AG09309 (cell line): ENCODE results near the gene EIF3F.

ENCODE experiments used
- DNase-seq: peaks from one replicate; pipeline ENCODE4 v3.0.0-alpha.2; 2010; ENCODE audit warnings: low read depth
- H3K4me3 ChIP-seq: 2 replicates; pipeline ENCODE4 v1.5.1; 2011; ENCODE audit warnings: mild to moderate bottlenecking, low read depth, low read length, moderate library complexity; ENCODE audit not compliant: control insufficient read depth
- TF ChIP-seq, protein P1 (sequence below): IDR thresholded peaks from 2 replicates; pipeline ENCODE4 v1.5.1; 2011; ENCODE audit warnings: mild to moderate bottlenecking, low read depth, low read length, inconsistent platforms; ENCODE audit not compliant: insufficient read depth, control insufficient read depth; ENCODE audit errors: missing control alignments

Gene EIF3F

DNA sequence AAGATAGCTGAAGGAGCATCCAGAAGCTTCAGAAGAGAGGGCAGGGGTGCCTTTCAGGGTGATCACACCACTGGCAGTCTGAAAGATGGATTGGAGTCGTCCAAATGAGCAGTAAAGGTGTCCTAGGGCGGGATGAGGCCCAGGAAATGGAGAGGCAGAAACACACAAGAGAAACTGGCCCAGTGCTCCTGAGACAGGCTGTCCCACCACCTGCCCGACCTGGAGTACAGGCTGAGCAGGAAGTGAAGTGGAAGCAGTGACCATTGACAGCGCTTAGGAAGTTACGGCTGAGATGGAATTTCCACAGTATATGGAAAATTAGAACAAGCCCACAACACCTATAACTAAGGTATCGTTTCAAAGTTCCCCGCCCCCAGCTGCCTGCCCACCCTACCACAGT, 16.1 kb downstream of the EIF3F start:
- TF ChIP-seq, protein P1, sequence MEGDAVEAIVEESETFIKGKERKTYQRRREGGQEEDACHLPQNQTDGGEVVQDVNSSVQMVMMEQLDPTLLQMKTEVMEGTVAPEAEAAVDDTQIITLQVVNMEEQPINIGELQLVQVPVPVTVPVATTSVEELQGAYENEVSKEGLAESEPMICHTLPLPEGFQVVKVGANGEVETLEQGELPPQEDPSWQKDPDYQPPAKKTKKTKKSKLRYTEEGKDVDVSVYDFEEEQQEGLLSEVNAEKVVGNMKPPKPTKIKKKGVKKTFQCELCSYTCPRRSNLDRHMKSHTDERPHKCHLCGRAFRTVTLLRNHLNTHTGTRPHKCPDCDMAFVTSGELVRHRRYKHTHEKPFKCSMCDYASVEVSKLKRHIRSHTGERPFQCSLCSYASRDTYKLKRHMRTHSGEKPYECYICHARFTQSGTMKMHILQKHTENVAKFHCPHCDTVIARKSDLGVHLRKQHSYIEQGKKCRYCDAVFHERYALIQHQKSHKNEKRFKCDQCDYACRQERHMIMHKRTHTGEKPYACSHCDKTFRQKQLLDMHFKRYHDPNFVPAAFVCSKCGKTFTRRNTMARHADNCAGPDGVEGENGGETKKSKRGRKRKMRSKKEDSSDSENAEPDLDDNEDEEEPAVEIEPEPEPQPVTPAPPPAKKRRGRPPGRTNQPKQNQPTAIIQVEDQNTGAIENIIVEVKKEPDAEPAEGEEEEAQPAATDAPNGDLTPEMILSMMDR: no peak
- no peak for DNase-seq
- no peak overlapping the region for H3K4me3 ChIP-seq

DNA sequence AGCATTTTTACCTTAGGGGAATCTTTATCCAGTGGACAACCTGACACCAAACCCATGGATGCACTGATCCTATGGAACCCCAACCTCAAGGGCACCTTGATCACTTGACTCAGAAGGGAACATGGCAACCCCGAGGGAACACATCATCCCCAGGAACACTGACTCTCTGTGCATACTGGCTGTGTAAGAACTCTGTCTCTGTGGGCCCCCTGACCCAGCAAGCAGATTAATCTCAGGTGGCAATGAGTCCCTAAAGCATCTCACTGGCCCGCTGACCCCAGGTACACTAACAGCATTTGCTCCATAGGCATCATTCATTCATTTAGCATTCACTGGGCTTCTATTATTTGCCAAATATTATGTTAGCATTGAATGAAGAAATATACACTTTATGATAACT, 16.9 kb downstream of the EIF3F start:
- TF ChIP-seq, protein P1: no peak
- no peak for DNase-seq
- no peak overlapping the region for H3K4me3 ChIP-seq

DNA sequence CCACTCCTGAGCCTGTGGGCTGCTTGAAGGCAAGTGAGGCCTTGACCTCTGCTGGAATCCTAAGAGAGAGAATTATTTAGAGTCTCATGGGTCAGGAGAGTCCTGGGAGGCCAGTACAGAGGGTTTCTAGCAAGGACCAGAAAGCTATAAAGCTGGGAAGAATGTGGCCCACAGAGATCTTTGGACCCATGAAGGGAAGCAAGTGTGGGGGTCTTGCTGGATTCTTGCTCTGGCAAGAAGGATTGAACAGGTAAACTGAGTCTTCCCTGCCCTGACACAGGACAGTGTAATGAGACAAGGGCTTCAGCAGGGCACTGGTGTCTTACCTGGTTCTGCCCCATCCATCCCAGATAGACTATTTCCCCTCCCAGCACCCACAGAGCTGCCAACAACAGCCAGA, 18.4 kb downstream of the EIF3F start:
- TF ChIP-seq, protein P1: no peak
- DNase-seq: no peak
- H3K4me3 ChIP-seq: no peak overlapping the region

DNA sequence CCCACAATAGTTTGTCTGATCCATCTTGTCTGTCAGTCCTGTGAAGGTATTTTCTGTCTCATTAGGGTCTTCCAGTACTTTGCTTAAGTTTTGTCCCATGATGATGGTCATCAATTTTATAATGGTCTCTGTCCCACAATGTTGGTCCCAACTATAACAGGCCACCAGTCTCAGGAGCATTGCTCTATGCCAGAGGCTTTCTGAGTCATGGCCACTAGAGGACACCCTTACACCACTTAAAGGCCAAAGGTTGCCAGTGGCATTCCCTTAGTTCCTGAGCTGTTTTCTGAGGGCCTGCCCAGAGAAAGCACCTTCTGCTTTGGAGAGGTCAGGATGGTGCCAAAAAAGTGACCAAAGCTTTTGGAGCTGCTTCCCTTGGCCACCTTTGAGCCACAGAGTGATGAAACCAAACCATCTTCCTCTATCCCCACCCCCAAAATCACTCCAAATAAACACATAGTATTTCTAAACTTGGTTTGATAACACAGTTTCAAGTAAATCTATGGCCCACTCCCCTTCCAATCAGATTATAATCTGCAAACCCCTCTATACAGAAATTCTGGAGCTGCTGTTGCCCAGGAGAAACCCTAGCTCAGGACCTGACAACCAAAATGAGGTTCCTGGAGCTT, 19.3 kb downstream of the EIF3F start:
- no peak overlapping the region for H3K4me3 ChIP-seq
- peak; percentile 33 for DNase-seq
- TF ChIP-seq, protein P1: peak; percentile 95

DNA sequence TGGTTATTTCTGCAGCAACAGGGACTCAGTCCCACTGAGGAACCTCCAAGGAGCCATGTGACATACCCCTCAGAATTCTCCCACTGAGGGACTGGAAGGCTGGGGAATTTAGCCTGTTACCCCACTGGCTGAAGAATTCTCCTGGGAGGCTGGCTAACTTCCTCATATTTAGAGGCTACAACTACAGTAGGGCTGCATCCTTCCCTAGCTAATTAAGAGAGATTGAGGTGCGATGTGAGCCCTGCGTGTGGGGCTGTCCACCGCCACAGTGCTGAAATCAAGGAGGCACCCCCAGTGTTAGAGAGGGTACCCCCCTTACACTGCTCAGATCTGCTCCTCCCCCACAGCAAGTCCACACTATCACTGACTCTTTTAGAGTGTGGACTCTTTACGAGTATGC, 21.1 kb downstream of the EIF3F start:
- TF ChIP-seq, protein P1: no peak
- H3K4me3 ChIP-seq: no peak overlapping the region
- DNase-seq: no peak

DNA sequence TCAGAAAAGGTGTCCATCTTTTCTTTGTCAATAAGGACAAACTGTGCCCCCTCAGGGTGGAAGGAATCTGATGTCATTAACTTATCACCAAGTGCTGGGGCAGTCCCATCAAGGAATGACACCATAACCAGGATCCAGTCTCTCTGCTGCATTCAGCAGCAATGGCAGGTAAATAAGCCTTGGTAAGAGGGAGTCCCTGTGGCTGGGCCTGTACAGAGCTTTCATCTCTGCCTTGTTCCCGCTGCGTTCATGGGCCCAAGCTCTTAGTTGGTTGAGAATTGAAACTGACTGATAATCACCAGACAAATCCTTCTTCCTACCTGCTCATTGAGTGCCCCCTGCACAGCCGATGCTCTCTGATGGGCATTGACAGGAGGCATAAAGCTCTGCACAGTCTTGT, 22.7 kb downstream of the EIF3F start:
- no peak for DNase-seq
- H3K4me3 ChIP-seq: no peak overlapping the region
- TF ChIP-seq, protein P1: no peak

DNA sequence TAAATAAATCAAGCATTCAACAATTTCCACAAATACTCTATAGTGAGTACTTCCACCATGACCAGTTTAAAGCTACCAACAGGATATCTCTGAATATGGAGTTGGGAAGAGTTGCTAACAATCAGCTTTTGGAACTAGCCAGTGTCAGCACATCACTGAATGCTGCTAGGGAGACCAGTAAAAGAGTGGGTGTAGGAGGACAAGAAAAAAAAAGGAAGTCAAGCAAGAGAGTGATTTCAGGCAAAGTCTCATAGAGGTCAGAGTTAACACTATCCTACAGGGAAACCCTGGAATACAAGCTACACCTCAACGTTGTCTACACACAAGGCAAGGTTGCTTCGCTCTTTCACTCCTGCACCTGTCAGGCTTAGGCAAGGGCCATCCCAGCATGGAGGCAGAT, 24.2 kb downstream of the EIF3F start:
- TF ChIP-seq, protein P1: no peak
- no peak for DNase-seq

More for the DNA sequence above, 24.2 kb downstream of the EIF3F start:
- H3K4me3 ChIP-seq: no peak overlapping the region
